GM12864 (cell line): ENCODE measurements around the gene BTRC.

Experiments used
- DNase-seq: peaks from one replicate; pipeline ENCODE4 v3.0.0-alpha.2; 2011; ENCODE audit warnings: low read depth
- H3K4me3 ChIP-seq: 2 replicates; pipeline ENCODE4 v1.5.1; 2011; ENCODE audit warnings: mild to moderate bottlenecking, low read depth, low read length, control low read depth
- CTCF ChIP-seq: IDR thresholded peaks from 2 replicates; pipeline ENCODE4 v1.5.1; 2011; ENCODE audit warnings: low read depth, mild to moderate bottlenecking, moderate library complexity, low read length, control low read depth, inconsistent platforms; ENCODE audit errors: missing control alignments

Gene BTRC

GRCh38 chr10:101577121-101577871 lies 223.3 kb downstream of the BTRC start:
- no peak for TF ChIP-seq CTCF
- no peak for DNase-seq
- H3K4me3 ChIP-seq, result no peak overlapping the region

- TF ChIP-seq CTCF, result no peak
- no peak for DNase-seq
- no peak overlapping the region for H3K4me3 ChIP-seq
Observed at GRCh38 chr10:101578192-101578591, 224.2 kb downstream of the BTRC start.

- no peak overlapping the region for H3K4me3 ChIP-seq
- TF ChIP-seq CTCF, result no peak
- DNase-seq, result no peak
Observed at GRCh38 chr10:101578803-101579515, 225.0 kb downstream of the BTRC start.

GRCh38 chr10:101579516-101579870 lies 225.5 kb downstream of the BTRC start:
- DNase-seq, result no peak
- H3K4me3 ChIP-seq, result no peak overlapping the region
- TF ChIP-seq CTCF, result no peak

GRCh38 chr10:101580486-101581399 lies 226.8 kb downstream of the BTRC start:
- no peak for DNase-seq
- no peak overlapping the region for H3K4me3 ChIP-seq
- no peak for TF ChIP-seq CTCF

- H3K4me3 ChIP-seq, result no peak overlapping the region
- TF ChIP-seq CTCF, result no peak
- DNase-seq, result no peak
Observed at GRCh38 chr10:101585841-101586240, 231.9 kb downstream of the BTRC start.
